SK-N-SH (cell line): ENCODE results near the gene BMP2K. TPM values are rescaled to one million over a fixed set of nuclear protein-coding genes. Genes with fewer than 3 reads are reported as not detected.

Experiments
- CTCF ChIA-PET: fragments of 300-600, 350-600 bp; formaldehyde crosslinking; extraction: SDS; loops from one replicate; lab custom pipeline; 2021; lab: Yijun Ruan, JAX
- POLR2A ChIA-PET: fragments of 350-600 bp; sonication (Branson Sonifier 250); formaldehyde crosslinking; extraction: SDS; loops from one replicate; lab custom pipeline; 2020; ENCODE audit warnings: antibody characterized with exemption, inconsistent platforms; lab: Yijun Ruan, JAX
- DNase-seq: peaks from one replicate; pipeline ENCODE4 v3.0.0; 2012
- H2AFZ ChIP-seq: fragments of 200-600 bp; sonication (generic); 2 replicates; pipeline ENCODE4 v1.8.1; 2016; ENCODE audit warnings: antibody characterized with exemption, mild to moderate bottlenecking, low read depth
- H3F3A ChIP-seq: fragments of 200-600 bp; sonication (generic); replicated peaks from 2 replicates; pipeline ENCODE3; 2016; ENCODE audit warnings: antibody characterized with exemption, mild to moderate bottlenecking; ENCODE audit not compliant: insufficient read depth
- H3K27ac ChIP-seq, 2 experiments: fragments of 200-500 bp in 1 of 2; fragments of 200-600 bp in 1 of 2; sonication (Bioruptor generic) in 1 of 2; sonication (generic), shearing (Covaris generic) in 1 of 2; 2 replicates each; pipeline versions ENCODE4 v1.5.1 to v1.6.1; 2014 to 2016; ENCODE audit warnings: low read depth in 2 of 2, inconsistent platforms in 1 of 2, low read length in 1 of 2, mild to moderate bottlenecking in 1 of 2, mixed read lengths in 1 of 2
- H3K27me3 ChIP-seq: fragments of 200-600 bp; sonication (generic), shearing (Covaris generic); 2 replicates; pipeline ENCODE4 v1.6.1; 2016; ENCODE audit warnings: mixed run types; ENCODE audit not compliant: insufficient read depth
- H3K36me3 ChIP-seq, 2 experiments: fragments of 200-500 bp in 1 of 2; fragments of 200-600 bp in 1 of 2; sonication (Bioruptor generic) in 1 of 2; sonication (generic) in 1 of 2; replicated peaks in 1 of 2; 2 replicates each; pipeline versions ENCODE3 to v1.5.1; 2014 to 2016; ENCODE audit warnings: low read length in 1 of 2, mild to moderate bottlenecking in 1 of 2; ENCODE audit not compliant: insufficient read depth in 2 of 2, control insufficient read depth in 1 of 2
- H3K4me1 ChIP-seq, 2 experiments: fragments of 200-500 bp in 1 of 2; fragments of 200-600 bp in 1 of 2; sonication (Bioruptor generic) in 1 of 2; sonication (generic), shearing (Covaris generic) in 1 of 2; 2 replicates each; pipeline versions ENCODE4 v1.5.1 to v1.6.1; 2014 to 2016; ENCODE audit warnings: low read depth in 1 of 2, low read length in 1 of 2, mixed run types in 1 of 2; ENCODE audit not compliant: insufficient read depth in 2 of 2, control insufficient read depth in 1 of 2
- H3K4me2 ChIP-seq: fragments of 200-600 bp; sonication (generic), shearing (Covaris generic); 2 replicates; pipeline ENCODE4 v1.6.1; 2017; ENCODE audit warnings: mixed run types
- H3K4me3 ChIP-seq, 2 experiments: fragments of 200-500 bp in 1 of 2; fragments of 200-600 bp in 1 of 2; sonication (Bioruptor generic) in 1 of 2; sonication (generic), shearing (Covaris generic) in 1 of 2; 2 replicates each; pipeline versions ENCODE4 v1.5.1 to v1.8.1; 2014 to 2016; ENCODE audit warnings: low read depth in 2 of 2, inconsistent platforms in 1 of 2, low read length in 1 of 2, mild to moderate bottlenecking in 1 of 2, mixed read lengths in 1 of 2, moderate library complexity in 1 of 2
- H3K79me2 ChIP-seq: fragments of 200-600 bp; sonication (generic); 2 replicates; pipeline ENCODE4 v1.8.1; 2017; ENCODE audit warnings: mild to moderate bottlenecking; ENCODE audit not compliant: insufficient read depth
- H3K9ac ChIP-seq: fragments of 200-600 bp; sonication (generic); 2 replicates; pipeline ENCODE4 v1.6.1; 2017; ENCODE audit warnings: mixed run types
- H3K9me2 ChIP-seq: fragments of 200-600 bp; sonication (generic); 2 replicates; pipeline ENCODE4 v1.6.1; 2017; ENCODE audit warnings: mixed run types
- H3K9me3 ChIP-seq: fragments of 200-600 bp; sonication (generic); 2 replicates; pipeline ENCODE4 v1.6.1; 2017; ENCODE audit warnings: mixed run types, mild to moderate bottlenecking, moderate library complexity
- H4K20me1 ChIP-seq: fragments of 200-600 bp; sonication (generic); 2 replicates; pipeline ENCODE4 v1.6.1; 2017; ENCODE audit warnings: mild to moderate bottlenecking, mixed run types; ENCODE audit not compliant: insufficient read depth
- CHD2 ChIP-seq: fragments of 150-350 bp; IDR thresholded peaks from 2 replicates; pipeline ENCODE4 v1.6.1; 2018; ENCODE audit warnings: low read length; ENCODE audit not compliant: partially characterized antibody
- CTCF ChIP-seq: fragments of 200-600 bp; sonication (generic); IDR thresholded peaks from 2 replicates; pipeline ENCODE4 v1.6.1; 2017; ENCODE audit warnings: antibody characterized with exemption, mild to moderate bottlenecking, moderate library complexity
- ELF1 ChIP-seq: IDR thresholded peaks from 2 replicates; pipeline ENCODE4 v1.4.0; 2012
- EP300 ChIP-seq, 2 experiments: IDR thresholded peaks; 2 replicates each; pipeline versions ENCODE4 v1.4.0 to v1.6.1; 2012; ENCODE audit warnings: borderline replicate concordance in 1 of 2, low read depth in 1 of 2, low read length in 1 of 2
- EZH2phosphoT487 ChIP-seq: fragments of 200-600 bp; sonication (generic); IDR thresholded peaks from 2 replicates; pipeline ENCODE4 v1.6.1; 2017; ENCODE audit warnings: low read depth, mixed run types, mild to moderate bottlenecking, antibody characterized with exemption, moderate library complexity, borderline replicate concordance
- FOSL2 ChIP-seq: IDR thresholded peaks from 2 replicates; pipeline ENCODE4 v1.4.0; 2012; ENCODE audit warnings: low read depth, mild to moderate bottlenecking, moderate library complexity, borderline replicate concordance
- FOXJ3 ChIP-seq: sonication (generic); formaldehyde crosslinking; IDR thresholded peaks from 2 replicates; pipeline ENCODE4 v1.5.1; 2020; ENCODE audit warnings: mild to moderate bottlenecking, missing genetic modification reagents
- FOXM1 ChIP-seq: IDR thresholded peaks from 2 replicates; pipeline ENCODE4 v1.4.0; 2012; ENCODE audit warnings: low read depth, mild to moderate bottlenecking
- GABPA ChIP-seq: IDR thresholded peaks from 2 replicates; pipeline ENCODE4 v1.4.0; 2012; ENCODE audit warnings: low read depth, mild to moderate bottlenecking
- GATA2 ChIP-seq: sonication (generic); formaldehyde crosslinking; IDR thresholded peaks from 2 replicates; pipeline ENCODE4 v1.5.0; 2020; ENCODE audit warnings: mild to moderate bottlenecking, missing genetic modification reagents
- IRF3 ChIP-seq: fragments of 150-350 bp; IDR thresholded peaks from 2 replicates; pipeline ENCODE4 v1.6.1; 2016; ENCODE audit warnings: mild to moderate bottlenecking, low read depth, low read length
- JUND ChIP-seq: IDR thresholded peaks from 2 replicates; pipeline ENCODE4 v1.4.0; 2012
- MEF2A ChIP-seq: IDR thresholded peaks from 2 replicates; pipeline ENCODE4 v1.4.0; 2012; ENCODE audit warnings: low read depth, borderline replicate concordance
- MXI1 ChIP-seq: IDR thresholded peaks from 2 replicates; pipeline ENCODE4 v1.6.1; 2012; ENCODE audit warnings: mild to moderate bottlenecking, low read depth, low read length, improper control_type of control experiment
- NFIC ChIP-seq: IDR thresholded peaks from 2 replicates; pipeline ENCODE4 v1.4.0; 2012; ENCODE audit warnings: borderline replicate concordance
- POLR2AphosphoS5 ChIP-seq: IDR thresholded peaks from 2 replicates; pipeline ENCODE4 v1.6.1; 2012; ENCODE audit warnings: low read depth, low read length
- REST ChIP-seq: IDR thresholded peaks from 2 replicates; pipeline ENCODE4 v1.6.1; 2012; ENCODE audit warnings: mild to moderate bottlenecking, low read depth, low read length, moderate library complexity
- RXRA ChIP-seq: IDR thresholded peaks from 2 replicates; pipeline ENCODE4 v1.4.0; 2012; ENCODE audit warnings: low read depth, mild to moderate bottlenecking, borderline replicate concordance
- SMC3 ChIP-seq: IDR thresholded peaks from 2 replicates; pipeline ENCODE4 v1.6.1; 2012; ENCODE audit warnings: low read depth, low read length, improper control_type of control experiment
- TAF1 ChIP-seq: IDR thresholded peaks from 2 replicates; pipeline ENCODE4 v1.6.1; 2012; ENCODE audit warnings: low read depth, mild to moderate bottlenecking, low read length, moderate library complexity, borderline replicate concordance
- TCF12 ChIP-seq: IDR thresholded peaks from 2 replicates; pipeline ENCODE4 v1.4.0; 2012
- TEAD4 ChIP-seq: IDR thresholded peaks from 2 replicates; pipeline ENCODE4 v1.4.0; 2012; ENCODE audit warnings: mild to moderate bottlenecking, borderline replicate concordance; ENCODE audit not compliant: insufficient read depth
- USF1 ChIP-seq: IDR thresholded peaks from 2 replicates; pipeline ENCODE4 v1.4.0; 2012; ENCODE audit warnings: low read depth, borderline replicate concordance
- YY1 ChIP-seq: IDR thresholded peaks from 2 replicates; pipeline ENCODE4 v1.4.0; 2012; ENCODE audit warnings: low read depth, mild to moderate bottlenecking
- WGBS: methylation state at CpG from one replicate; pipeline ENCODE4 v1.1.6; 2017; ENCODE audit warnings: low lambda C conversion rate; 5-methylcytosine and 5-hydroxymethylcytosine counted together
- polyA plus RNA-seq, 3 experiments: library from polyadenylated mRNA; depleted of rRNA; stranded (reverse); fragments of >200 nt; gene quantifications; 2 replicates each; pipeline ENCODE4 v1.2.3, GENCODE V29; 2012

The BMP2K gene
- polyA plus RNA-seq, 1 of the 3 experiments (the other 2 are of a cell fraction): 7.2 TPM

- 75% methylated on average over 2 of the region's 2 CpGs for WGBS
- no peak for TF ChIP-seq GABPA
- no peak for TF ChIP-seq TAF1
- TF ChIP-seq MEF2A: no peak
- TF ChIP-seq EZH2phosphoT487: no peak
- TF ChIP-seq RXRA: no peak
- no peak for TF ChIP-seq CHD2
- TF ChIP-seq FOXJ3 (CRISPR knock-in tag): no peak
- no peak for TF ChIP-seq FOSL2
- TF ChIP-seq JUND: no peak
- TF ChIP-seq ELF1: no peak
- TF ChIP-seq NFIC: no peak
- no peak for TF ChIP-seq YY1
- TF ChIP-seq CTCF: no peak
- TF ChIP-seq USF1: no peak
- no peak for TF ChIP-seq TEAD4
- TF ChIP-seq POLR2AphosphoS5: no peak
- TF ChIP-seq EP300 (IDR thresholded peaks at IDR 0.05; ENCODE audit: borderline replicate concordance in 1 of 2, low read depth in 1 of 2, low read length in 1 of 2): no peak
- ChIA-PET CTCF (no interaction called here), POLR2A (no interaction called here)
- Histone ChIP-seq H4K20me1 (no peaks in the 10 kb centered on the region), H3K4me1 (0 out of 4 replicates have a peak, but pooled peaks cover 0 to 2% of the 10 kb centered on the region in 2 experiments), H2AFZ (no peak overlapping the region), H3K36me3 (no peaks in the 10 kb centered on the region), H3K4me2 (no peak overlapping the region), H3K79me2 (no peaks in the 10 kb centered on the region), H3K27ac (no peak overlapping the region), H3K4me3 (no peak overlapping the region), H3K9me3 (no peaks in the 10 kb centered on the region), H3K9me2 (no peaks in the 10 kb centered on the region), H3K27me3 (no peaks in the 10 kb centered on the region), H3K9ac (no peak overlapping the region), H3F3A (no peaks in the 10 kb centered on the region)
- DNase-seq: no peak
Observed at GRCh38 chr4:78753091-78753490, 23.1 kb upstream of the BMP2K start.

- Histone ChIP-seq H3F3A (no peaks in the 10 kb centered on the region), H3K36me3 (no peaks in the 10 kb centered on the region), H3K4me1 (no peaks in the 10 kb centered on the region), H3K9ac (no peak overlapping the region), H3K4me3 (no peak overlapping the region), H3K27ac (no peak overlapping the region), H3K27me3 (no peaks in the 10 kb centered on the region), H2AFZ (no peak overlapping the region), H4K20me1 (no peaks in the 10 kb centered on the region), H3K9me3 (no peaks in the 10 kb centered on the region), H3K79me2 (no peaks in the 10 kb centered on the region), H3K4me2 (no peak overlapping the region), H3K9me2 (no peaks in the 10 kb centered on the region)
- ChIA-PET POLR2A (no interaction called here), CTCF (interaction anchor here (0.7 kb wide), 1 partner anchor 110 kb away, joined by 3 read pairs; no protein-coding TSS in a partner anchor)
- WGBS: 65% methylated on average over 3 of the region's 3 CpGs
- DNase-seq: no peak
- TF ChIP-seq REST: no peak
- TF ChIP-seq GATA2 (CRISPR knock-in tag): no peak
- no peak for TF ChIP-seq SMC3
- TF ChIP-seq FOXM1: no peak
- TF ChIP-seq TCF12: no peak
- TF ChIP-seq MEF2A: no peak
- no peak for TF ChIP-seq MXI1
- no peak for TF ChIP-seq IRF3
Observed at GRCh38 chr4:78754872-78755271, 21.3 kb upstream of the BMP2K start.
